DND-41 (cell line): ENCODE results near the gene HIVEP2.

Experiments used
- EZH2 ChIP-seq: IDR thresholded peaks from 3 replicates; pipeline ENCODE4 v1.6.1; 2012; ENCODE audit warnings: borderline replicate concordance, low read depth, mild to moderate bottlenecking, moderate library complexity, low read length, inconsistent platforms; ENCODE audit not compliant: severe bottlenecking
- TF ChIP-seq, protein P1 (sequence below): IDR thresholded peaks from 2 replicates; pipeline ENCODE4 v1.5.1; 2012; ENCODE audit warnings: borderline replicate concordance, low read length, moderate library complexity, mild to moderate bottlenecking; ENCODE audit not compliant: poor library complexity, severe bottlenecking; ENCODE audit errors: extremely low read depth

- TF ChIP-seq, protein P1, sequence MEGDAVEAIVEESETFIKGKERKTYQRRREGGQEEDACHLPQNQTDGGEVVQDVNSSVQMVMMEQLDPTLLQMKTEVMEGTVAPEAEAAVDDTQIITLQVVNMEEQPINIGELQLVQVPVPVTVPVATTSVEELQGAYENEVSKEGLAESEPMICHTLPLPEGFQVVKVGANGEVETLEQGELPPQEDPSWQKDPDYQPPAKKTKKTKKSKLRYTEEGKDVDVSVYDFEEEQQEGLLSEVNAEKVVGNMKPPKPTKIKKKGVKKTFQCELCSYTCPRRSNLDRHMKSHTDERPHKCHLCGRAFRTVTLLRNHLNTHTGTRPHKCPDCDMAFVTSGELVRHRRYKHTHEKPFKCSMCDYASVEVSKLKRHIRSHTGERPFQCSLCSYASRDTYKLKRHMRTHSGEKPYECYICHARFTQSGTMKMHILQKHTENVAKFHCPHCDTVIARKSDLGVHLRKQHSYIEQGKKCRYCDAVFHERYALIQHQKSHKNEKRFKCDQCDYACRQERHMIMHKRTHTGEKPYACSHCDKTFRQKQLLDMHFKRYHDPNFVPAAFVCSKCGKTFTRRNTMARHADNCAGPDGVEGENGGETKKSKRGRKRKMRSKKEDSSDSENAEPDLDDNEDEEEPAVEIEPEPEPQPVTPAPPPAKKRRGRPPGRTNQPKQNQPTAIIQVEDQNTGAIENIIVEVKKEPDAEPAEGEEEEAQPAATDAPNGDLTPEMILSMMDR = no peak
- no peak for TF ChIP-seq EZH2
Observed at GRCh38 chr6:142934106-142934505, 10.9 kb downstream of the HIVEP2 start.
